Measurements from ENCODE around the gene TOR1A.

The TOR1A gene

GRCh38 chr9:129781131-129781530, 42.8 kb downstream of the TOR1A start:
- H4K20me1 ChIP-seq (ENCODE audit: insufficient read depth, low read length, poor library complexity, severe bottlenecking): no peaks in the 10 kb centered on the region
- no peaks in the 10 kb centered on the region for H3K9me2 ChIP-seq (replicated peaks; ENCODE audit: low read depth, low read length)
- H3K9me3 ChIP-seq (ENCODE audit: insufficient read depth, low read depth, low read length): no peaks in the 10 kb centered on the region
- H3K9ac ChIP-seq (ENCODE audit: low read depth, low read length, poor library complexity, severe bottlenecking): no peak overlapping the region
- H3K27me3 ChIP-seq (ENCODE audit: insufficient read depth, low read length, poor library complexity, severe bottlenecking): no peaks in the 10 kb centered on the region
- no peak overlapping the region for H3K4me3 ChIP-seq (ENCODE audit: low read length, poor library complexity, severe bottlenecking)
- peaks cover 11% of the 10 kb centered on the region for H3K4me1 ChIP-seq (ENCODE audit: insufficient read depth, low read length, poor library complexity, severe bottlenecking)
- no peaks in the 10 kb centered on the region for H3K79me2 ChIP-seq (ENCODE audit: insufficient read depth, low read length)
- H3K4me2 ChIP-seq (ENCODE audit: low read depth, low read length, poor library complexity, severe bottlenecking): no peak overlapping the region
- TF ChIP-seq CTCF (conservative IDR thresholded peaks at IDR 0.05; ENCODE audit: low read length): no peak
- TF ChIP-seq EZH2phosphoT487 (IDR thresholded peaks at IDR 0.05; ENCODE audit: borderline replicate concordance): no peak
- no peak overlapping the region for H2AFZ ChIP-seq (ENCODE audit: low read length)
- no peaks in the 10 kb centered on the region for H3K36me3 ChIP-seq (ENCODE audit: insufficient read depth, low read length)
- no peaks in the 10 kb centered on the region for H3F3A ChIP-seq (ENCODE audit: low read depth)

- TF ChIP-seq CTCF (conservative IDR thresholded peaks at IDR 0.05; ENCODE audit: low read length): no peak
- TF ChIP-seq EZH2phosphoT487 (IDR thresholded peaks at IDR 0.05; ENCODE audit: borderline replicate concordance): no peak
Measured at GRCh38 chr9:129779560-129780190, 44.3 kb downstream of the TOR1A start.

GRCh38 chr9:129778469-129778868, 45.5 kb downstream of the TOR1A start:
- Histone ChIP-seq H3F3A (ENCODE audit: low read depth) (no peaks in the 10 kb centered on the region), H3K9me2 (replicated peaks; ENCODE audit: low read depth, low read length) (no peaks in the 10 kb centered on the region), H3K27me3 (ENCODE audit: insufficient read depth, low read length, poor library complexity, severe bottlenecking) (no peaks in the 10 kb centered on the region), H3K4me2 (ENCODE audit: low read depth, low read length, poor library complexity, severe bottlenecking) (no peak overlapping the region), H3K9me3 (ENCODE audit: insufficient read depth, low read depth, low read length) (no peaks in the 10 kb centered on the region), H3K79me2 (ENCODE audit: insufficient read depth, low read length) (no peaks in the 10 kb centered on the region), H3K4me3 (ENCODE audit: low read length, poor library complexity, severe bottlenecking) (no peak overlapping the region), H3K9ac (ENCODE audit: low read depth, low read length, poor library complexity, severe bottlenecking) (no peak overlapping the region), H2AFZ (ENCODE audit: low read length) (no peak overlapping the region), H3K36me3 (ENCODE audit: insufficient read depth, low read length) (no peaks in the 10 kb centered on the region), H3K4me1 (ENCODE audit: insufficient read depth, low read length, poor library complexity, severe bottlenecking) (peaks cover 11% of the 10 kb centered on the region), H4K20me1 (ENCODE audit: insufficient read depth, low read length, poor library complexity, severe bottlenecking) (no peaks in the 10 kb centered on the region)
- TF ChIP-seq EZH2phosphoT487 (IDR thresholded peaks at IDR 0.05; ENCODE audit: borderline replicate concordance) (no peak), CTCF (conservative IDR thresholded peaks at IDR 0.05; ENCODE audit: low read length) (no peak)

More at GRCh38 chr9:129779560-129780190, 44.3 kb downstream of the TOR1A start:
- Histone ChIP-seq H3K4me2 (ENCODE audit: low read depth, low read length, poor library complexity, severe bottlenecking) (no peak overlapping the region), H3K79me2 (ENCODE audit: insufficient read depth, low read length) (no peaks in the 10 kb centered on the region), H3K9me2 (replicated peaks; ENCODE audit: low read depth, low read length) (no peaks in the 10 kb centered on the region), H3K36me3 (ENCODE audit: insufficient read depth, low read length) (no peaks in the 10 kb centered on the region), H3K27me3 (ENCODE audit: insufficient read depth, low read length, poor library complexity, severe bottlenecking) (no peaks in the 10 kb centered on the region), H3F3A (ENCODE audit: low read depth) (no peaks in the 10 kb centered on the region), H4K20me1 (ENCODE audit: insufficient read depth, low read length, poor library complexity, severe bottlenecking) (no peaks in the 10 kb centered on the region), H2AFZ (ENCODE audit: low read length) (no peak overlapping the region), H3K4me1 (ENCODE audit: insufficient read depth, low read length, poor library complexity, severe bottlenecking) (peaks cover 11% of the 10 kb centered on the region), H3K4me3 (ENCODE audit: low read length, poor library complexity, severe bottlenecking) (no peak overlapping the region), H3K9me3 (ENCODE audit: insufficient read depth, low read depth, low read length) (no peaks in the 10 kb centered on the region), H3K9ac (ENCODE audit: low read depth, low read length, poor library complexity, severe bottlenecking) (no peak overlapping the region)
